GM19452 (cell line): ENCODE data around the gene CRB3.

ENCODE experiments used
- ATAC-seq: cut with Tn5 transposase; IDR thresholded peaks from one replicate; pipeline ENCODE4 v1.9.1; 2021; ENCODE audit not compliant: unreplicated experiment

The CRB3 gene

GRCh38 chr19:6465663-6466062 lies 1.6 kb downstream of the CRB3 start:
- ATAC-seq, result no peak

DNA sequence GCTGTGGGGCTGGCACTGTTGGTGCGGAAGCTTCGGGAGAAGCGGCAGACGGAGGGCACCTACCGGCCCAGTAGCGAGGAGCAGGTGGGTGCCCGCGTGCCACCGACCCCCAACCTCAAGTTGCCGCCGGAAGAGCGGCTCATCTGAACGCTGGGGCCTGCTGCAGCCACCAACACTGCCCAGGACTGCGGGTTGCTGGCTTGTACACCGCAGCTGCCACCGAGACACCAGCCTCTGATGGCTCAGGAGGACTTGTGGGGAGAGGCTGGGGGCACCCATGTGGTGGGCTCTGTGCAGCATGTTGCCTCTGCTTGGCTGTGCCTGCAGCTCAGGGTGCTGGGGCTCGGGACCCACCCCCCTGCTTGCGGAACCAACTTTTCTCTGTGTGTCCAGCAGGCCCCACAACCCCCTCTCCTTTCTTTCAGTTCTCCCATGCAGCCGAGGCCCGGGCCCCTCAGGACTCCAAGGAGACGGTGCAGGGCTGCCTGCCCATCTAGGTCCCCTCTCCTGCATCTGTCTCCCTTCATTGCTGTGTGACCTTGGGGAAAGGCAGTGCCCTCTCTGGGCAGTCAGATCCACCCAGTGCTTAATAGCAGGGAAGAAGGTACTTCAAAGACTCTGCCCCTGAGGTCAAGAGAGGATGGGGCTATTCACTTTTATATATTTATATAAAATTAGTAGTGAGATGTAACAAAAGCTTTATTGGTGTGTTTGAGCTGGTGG lies 2.6 kb downstream of the CRB3 start:
- no peak for ATAC-seq

DNA sequence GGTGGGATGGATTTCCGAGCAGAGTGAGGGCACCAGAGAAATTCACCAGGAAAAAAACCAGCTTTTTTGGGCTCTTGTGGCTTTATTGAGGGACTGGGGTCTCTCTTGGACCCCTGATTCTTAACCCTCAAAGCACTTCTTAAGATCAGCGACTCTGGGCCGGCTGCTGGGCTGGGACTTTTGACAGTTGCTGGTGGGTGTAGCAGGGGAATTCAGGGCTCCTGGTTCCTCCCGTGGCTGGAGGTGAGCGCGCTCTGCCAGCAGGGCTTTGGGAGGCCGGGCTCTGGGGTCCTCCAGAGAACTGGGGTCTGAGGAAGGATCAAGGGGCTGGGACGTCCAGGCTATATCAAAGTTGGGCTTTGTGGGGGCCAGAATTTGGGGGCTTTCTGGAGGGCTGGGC lies 3.3 kb downstream of the CRB3 start:
- ATAC-seq, result no peak

GRCh38 chr19:6470173-6470572 lies 6.1 kb downstream of the CRB3 start:
- no peak for ATAC-seq

GRCh38 chr19:6471076-6471475 lies 7.0 kb downstream of the CRB3 start:
- no peak for ATAC-seq

DNA sequence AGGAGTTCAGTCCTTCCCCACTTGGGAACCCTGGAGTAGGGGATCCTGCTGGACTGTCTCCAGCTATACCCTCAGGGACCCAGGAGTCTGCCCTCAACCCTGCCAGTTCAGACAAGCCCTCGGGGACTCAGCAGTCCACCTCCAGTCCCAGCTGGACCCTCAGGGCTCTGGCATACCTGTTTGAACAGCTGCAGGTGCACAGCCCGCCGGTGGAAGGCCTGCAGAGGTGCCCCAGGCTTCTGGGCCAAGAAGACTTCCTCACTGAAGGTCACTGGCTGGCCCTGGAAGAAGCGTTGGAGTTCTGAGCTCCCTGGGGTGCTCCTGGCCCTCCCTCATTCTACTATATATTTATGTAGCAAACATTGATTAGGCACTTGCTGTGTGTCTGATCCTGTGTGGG lies 8.6 kb downstream of the CRB3 start:
- no peak for ATAC-seq

- ATAC-seq, result no peak
Observed at GRCh38 chr19:6473647-6474046, 9.6 kb downstream of the CRB3 start.

DNA sequence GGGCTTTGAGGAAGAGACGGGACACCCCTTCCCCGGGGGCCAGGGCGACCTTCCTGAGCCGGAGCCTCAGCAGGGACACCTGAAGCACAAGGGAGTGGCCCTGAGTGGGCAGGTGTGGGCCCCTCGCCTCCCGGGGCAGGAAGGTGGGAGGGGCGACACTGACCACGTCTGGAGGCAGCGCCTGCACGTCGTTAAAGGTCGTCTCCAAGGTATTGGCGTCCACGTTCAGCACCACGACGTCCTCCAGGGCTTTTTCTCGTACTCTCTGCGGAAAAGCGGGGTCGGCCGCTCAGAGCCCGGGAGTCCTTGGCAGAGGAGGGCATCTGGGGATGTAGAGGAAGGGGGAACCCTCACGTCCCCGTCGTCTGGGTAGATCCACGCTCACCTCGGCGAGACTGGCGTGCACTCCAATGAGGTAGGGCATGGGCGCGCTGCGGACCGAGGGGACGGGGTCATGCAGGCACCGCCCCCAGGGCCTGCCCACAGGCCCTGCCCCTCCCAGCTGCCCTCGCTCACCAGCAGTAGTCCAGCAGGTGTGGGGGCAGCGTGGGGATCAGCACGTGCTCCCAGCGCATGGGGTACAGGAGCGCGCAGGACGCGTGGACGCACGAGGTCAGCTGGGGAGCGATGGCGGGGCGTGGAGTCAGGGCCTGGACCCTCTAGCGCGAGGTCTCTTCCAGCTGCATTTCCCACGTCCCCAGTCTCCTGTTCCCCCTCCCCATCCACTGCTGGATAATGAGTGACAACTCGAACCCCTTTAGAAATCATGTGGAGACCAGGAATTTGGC lies 11.4 kb downstream of the CRB3 start:
- no peak for ATAC-seq

DNA sequence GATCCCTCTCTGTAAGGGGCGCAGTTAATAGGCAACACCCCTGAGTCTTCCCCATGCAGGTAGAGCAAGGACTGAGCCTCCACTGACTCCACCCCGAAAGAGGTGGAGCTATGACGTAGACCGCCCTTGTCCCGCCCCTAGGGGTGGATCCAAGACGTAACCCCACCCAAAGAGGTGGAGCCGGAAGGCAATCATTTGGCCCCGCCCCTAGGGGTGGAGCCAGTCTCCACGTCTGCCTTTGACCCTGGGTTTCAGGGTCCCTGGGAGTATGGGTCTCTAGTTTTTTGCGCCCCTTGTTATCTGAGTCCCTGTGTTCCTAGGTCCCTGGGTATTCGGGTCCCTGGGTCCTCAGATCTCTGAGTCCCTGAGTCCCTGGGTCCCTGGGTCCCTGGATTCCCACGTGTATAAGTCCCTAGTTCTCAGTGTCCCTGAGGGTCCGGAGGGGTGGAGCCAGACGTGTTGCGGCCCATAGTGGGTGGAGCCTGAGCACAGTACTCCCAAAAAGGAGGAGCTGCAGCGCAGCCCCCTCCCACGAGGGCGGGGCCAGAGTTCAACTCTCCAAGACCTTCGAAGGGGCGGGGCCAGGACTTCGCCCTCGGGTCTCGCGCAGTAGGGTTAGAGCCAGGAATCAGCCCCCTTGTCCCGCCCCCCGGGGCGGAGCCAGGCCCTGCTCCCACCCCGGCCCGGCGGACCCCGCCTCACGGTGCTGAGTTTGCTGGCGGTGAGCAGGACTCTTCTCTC lies 12.3 kb downstream of the CRB3 start:
- ATAC-seq, result no peak

DNA sequence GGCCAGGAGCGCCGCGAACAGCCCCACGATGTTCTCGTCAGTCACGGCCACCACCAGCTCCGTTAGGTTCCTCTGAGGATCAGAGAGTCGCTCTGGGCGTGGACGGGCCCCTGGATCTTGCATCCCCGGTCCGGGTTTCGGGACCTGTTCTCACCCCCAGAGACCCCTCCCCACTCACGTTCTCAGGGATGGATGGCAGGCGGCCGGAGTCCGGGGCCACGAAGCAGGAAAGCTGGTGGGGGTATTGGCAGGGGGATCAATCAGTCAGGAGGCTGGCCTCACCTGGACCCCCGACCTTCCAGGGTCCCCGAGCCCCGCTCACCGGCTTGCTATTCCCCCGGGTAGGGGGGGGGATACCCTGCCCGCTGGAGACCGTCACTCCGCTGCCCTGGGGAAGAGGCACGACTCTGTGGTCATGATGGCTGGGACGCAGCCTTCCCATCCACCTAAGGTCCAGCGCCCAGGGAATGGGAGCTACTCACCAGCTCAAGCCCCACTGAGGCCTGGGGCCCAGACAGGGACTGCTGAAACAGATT lies 12.9 kb downstream of the CRB3 start:
- no peak for ATAC-seq

DNA sequence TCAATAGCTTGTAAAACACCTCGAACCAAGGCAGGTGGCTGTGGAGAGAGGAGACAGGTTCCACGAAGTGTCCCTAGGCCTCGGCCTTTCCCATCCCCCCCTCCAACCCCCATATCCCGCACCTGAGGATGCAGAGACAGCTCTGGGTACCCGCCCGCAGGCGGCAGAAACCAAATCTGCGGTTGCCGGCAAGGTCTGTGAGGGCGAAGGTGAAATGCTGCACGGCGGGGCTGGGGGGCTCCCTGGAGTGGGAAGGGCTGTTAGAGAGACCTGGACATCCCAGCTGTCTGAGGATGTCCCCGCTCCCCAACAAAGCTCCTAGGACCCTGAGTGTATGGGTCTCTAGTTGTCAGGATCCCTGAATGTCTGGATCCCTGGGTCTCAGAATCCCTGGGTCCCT lies 14.7 kb downstream of the CRB3 start:
- ATAC-seq, result no peak

DNA sequence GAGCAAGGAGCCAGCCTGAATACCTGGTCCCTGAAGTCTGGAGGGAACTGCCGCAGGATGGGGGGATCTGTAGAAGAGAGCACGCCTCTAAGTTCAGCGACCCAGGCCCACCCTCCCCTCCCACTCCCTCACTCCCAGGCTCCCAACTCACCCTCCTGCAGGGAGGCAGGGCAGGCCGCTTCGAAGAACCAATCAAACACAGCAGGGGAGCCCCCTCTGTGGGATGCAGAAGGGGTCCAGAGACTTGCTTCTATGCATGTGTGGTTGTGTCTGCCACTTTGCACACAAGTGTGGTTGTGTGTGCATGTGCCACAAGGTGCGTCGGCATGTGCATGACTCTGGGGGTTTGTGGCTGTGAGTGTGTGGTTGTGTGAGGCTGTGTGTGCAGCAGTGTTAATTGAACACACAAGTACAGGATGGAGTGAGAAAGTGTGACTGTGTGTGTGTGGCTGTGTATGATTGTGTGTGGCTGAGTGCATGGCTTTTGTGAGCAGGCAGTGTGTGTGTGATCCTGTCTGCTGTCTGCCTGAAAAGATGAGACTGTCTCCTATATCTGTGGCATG lies 15.8 kb downstream of the CRB3 start:
- no peak for ATAC-seq

DNA sequence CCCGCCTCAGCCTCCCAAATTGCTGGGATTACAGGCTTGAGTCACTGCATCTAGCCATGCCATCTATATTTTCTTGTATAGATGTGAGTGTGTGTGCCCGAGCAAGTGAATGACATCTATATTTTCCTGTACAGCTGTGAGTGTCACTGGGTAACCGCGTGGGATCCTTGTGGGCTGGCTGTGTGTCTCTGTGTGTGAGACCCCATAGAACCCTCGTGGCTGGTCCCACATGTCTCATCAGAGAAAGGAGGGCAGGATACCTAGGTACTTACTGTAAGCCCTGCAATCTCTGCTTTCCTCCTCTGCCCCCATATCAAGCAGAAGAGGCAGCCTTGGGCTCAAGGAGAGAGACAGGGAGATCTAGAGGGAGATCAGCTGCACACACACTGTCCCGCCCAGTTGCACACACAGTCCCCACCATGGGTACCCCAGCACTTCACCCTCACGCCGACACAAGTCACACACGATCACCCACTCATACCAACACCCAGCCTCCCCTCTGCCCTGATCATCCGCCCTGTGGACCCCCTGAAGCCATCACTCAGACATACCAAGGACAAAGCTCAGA lies 16.9 kb downstream of the CRB3 start:
- ATAC-seq, result no peak

DNA sequence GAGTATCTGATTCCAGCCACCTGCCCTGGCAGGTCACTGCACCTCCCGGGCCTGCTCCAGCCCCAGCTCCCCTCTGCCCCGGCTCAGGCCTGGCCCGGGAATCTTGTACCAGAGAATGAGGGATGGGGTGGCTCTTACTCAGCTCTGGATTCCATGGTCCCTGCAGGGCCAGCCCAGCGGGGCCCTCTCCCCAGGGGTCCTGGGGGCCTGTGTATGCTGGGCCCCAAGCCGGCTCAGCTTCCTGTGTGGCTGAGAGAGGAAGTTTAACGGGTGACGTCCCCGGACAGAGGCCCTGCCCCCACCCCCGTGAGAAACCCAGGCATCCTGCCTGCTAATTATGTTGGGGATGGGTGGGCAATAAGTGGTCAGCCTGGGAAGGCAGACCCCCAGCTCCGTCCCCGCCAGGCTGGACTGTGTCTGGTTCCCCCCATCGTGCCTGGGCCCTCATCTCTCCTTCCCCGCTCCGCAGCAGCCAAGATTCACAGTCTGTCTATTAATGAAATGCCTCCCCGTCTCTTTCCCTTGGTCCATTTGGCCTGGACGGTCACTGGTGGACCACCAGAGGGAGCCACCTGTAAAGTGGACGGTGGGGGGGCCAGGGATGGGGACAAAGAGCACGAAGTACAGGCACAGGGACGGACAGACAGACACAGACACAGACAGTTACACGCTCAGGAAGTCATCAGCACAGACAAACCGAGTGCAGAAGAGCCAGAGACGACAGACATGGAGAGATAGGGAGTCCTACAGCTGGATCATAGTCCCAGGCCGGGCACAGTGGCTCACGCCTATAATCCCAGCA lies 17.7 kb downstream of the CRB3 start, which contains the start of gene DENND1C:
Gene DENND1C, minus strand, starts transcription at position 247 of the 802 bp plus-strand sequence. Its CDS starts 92 bp downstream, at position 155.
- no peak for ATAC-seq

DNA sequence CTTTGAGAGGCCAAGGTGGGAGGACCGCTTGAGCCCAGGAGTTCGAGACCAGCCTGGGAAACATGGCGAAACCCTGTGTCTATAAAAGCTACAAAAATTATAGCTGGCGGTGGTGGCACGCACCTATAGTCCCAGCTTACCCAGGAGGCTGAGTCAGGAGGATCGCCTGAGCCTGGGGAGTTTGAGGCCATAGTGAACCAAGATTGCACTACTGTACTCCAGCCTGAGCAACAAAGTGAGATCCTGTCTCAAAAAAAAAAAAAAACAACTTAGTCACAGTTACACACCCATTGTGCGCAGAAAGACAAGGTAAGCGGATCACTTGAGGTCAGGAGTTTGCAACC lies 18.2 kb downstream of the CRB3 start:
- ATAC-seq, result no peak

- no peak for ATAC-seq
Observed at GRCh38 chr19:6483235-6483634, 19.2 kb downstream of the CRB3 start.

GRCh38 chr19:6484230-6484629 lies 20.2 kb downstream of the CRB3 start:
- no peak for ATAC-seq

DNA sequence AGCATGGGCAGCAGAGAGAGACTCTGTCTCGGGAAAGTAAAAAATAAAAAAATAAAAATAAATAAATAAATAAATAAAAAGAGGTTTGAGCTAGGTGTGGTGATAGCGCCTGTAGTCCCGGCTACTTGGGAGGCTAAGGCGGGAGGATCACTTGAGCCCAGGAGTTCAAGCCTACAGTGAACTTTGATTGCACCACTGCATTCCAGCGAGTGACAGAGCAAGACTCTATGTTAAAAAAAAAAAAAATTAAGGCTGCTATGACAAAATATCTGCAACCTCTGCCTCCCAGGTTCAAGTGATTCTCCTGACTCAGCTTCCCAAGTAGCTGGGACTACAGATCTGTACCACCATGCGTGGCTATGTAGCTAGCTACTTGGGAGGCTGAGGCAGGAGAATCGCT lies 20.8 kb downstream of the CRB3 start:
- no peak for ATAC-seq

DNA sequence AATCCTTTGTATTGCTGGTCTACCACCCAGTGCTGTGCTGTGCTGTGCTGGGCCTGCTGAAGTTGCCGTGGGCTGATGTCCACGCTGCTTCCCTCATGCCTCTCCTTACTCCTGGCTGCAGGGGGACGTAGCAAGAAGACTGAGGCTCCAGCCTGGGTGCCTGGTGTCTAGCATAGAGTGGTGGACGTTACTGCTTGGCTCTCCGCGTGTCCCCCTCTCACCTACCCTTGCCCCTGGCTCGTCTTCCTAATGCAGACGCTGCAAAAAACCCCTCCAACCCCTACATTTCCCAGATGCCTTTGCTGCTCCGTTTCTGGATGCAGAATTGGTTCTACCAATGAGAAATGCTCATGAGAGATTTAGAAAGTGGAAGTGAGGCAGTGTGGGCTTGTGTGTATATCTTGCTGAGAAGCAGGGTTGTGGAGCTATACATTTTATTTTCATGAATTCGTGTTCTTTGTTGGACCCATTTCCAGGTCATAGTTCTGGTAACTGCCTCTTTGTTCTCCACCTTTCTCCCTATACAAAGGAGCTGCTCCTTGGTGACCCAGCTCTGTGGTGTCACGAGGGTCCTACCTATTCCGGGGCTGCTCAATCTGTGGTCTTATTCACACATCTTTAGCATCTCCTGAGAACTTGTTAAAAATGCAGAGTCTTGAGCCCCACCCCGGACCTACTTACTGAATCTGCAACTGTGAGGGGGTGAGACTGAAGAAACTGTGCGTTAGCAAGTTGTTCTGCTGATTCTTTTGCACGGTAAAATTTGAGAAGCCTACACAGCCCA lies 25.4 kb downstream of the CRB3 start:
- no peak for ATAC-seq
